ENCODE measurements around the gene PAQR5.
"Not testable (repeated sequence)": the region's sequence is repeated elsewhere in the genome, so short reads cannot be mapped to it uniquely, and the experiment has no call there.

The PAQR5 gene

DNA sequence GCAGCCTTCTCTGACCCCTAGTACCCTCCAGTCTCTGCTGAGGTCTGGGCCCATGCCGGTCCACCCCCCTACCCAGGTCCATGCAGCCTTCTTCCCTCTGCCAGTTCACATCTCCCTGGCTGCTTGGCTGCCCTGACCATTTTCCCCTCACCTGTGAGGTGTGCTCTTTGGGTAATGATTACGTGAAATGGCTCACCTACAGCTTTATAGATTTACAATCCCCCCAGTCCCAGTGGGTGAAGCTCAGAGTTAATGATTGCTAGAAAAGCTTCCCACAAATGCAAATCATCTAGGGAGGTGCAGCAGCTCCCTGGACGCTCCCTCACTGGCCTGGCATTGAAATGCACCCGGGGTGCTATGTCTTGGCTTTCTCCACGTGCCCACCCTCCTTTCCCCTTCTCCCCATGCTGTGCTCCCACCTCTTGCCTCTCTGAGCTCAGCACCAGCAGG, 18.7 kb downstream of the PAQR5 start:
- DNase-seq: no peak

DNA sequence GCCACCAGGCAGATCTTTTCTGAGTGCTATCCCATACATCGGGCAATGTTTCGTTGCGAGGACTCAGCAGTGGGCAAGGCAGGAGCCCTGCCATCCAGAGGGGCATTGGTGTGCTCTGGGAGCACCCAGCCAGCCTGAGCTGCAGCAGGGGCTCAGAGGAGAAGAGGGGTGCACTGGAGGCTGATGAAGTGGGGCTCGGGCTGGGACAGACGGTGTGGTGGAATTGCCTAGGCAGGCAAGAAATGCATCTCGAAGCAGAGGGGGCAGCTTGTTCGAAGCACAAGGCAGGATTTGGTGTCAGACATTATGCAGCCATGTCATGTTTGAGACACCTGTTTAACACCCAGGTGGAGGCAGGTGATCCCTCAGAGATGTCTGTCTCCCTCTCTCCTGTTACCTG, 19.3 kb downstream of the PAQR5 start:
- no peak for DNase-seq

DNA sequence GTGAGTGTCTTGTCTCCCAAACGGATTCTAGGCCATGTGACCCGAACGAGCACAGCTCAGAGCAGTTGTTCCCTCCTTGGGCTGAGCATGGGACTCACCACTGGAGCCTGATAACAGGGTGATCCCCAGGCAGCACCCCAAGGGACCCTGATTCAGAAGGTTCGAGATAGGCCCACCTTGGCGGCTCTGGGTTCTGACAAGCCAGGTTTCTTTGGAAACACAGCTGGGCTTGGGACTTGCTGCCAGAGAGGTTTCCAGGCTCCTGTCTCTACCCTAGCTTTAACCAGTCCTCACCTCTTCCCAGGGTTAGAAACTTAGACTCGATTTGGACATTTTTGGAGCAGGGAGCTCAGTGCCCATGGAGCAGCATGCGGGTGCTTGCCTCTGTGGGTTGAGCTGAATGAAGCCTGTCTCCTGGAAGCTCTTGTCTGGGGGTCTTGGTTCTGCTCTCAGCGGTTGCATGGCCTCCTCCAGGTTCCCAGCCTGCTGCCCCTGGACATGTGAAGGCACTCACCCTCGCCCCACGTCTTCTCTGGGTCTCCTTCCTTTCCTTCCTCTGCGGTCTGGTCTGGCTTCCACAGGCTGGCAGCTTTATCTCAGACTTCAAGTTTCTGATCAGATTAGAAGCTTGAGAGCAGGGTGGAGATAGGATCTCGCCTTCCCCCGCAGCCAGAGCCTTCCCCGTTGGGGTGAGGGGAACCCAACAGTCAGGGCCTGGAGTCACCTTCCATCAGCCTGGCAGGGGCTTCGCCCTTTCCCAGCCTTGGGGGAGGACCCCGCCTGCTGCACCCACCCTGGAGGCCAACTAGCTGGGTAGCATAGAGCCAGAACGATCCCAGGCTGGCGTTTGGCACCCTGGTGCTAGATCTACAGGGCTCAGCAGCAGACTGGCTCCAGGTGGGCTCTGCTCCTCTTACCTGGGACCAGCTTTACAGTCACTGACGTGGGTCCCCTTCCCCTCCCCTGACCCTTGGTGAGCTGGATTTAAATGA, 21.0 kb downstream of the PAQR5 start:
- no peak for DNase-seq

DNA sequence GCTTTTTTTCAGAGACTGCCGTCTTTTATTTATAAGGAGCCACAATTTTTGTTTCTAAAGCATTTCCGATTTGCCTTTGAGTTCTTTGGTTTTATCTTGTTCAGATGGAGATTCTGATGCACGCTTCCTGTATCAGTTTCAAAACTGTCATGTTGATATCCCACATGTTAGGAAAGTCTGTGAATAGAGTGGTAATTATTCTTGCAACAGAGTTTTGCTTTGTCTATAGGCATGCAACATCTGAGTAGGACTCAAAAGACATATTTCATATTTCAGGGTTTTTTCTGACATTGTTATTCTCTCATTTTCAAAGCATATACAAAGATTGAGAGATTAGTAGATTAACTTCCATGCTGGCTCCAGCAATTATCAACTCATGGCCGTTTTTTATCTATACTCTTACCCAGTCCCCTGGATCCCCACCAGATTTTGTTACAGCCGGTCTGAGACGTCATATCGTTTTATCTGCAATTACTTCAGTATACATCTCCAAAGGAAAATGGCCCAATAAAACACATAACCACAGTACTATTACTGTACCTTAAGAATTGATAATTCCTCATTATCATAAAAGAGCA, 22.4 kb downstream of the PAQR5 start:
- DNase-seq: no peak

DNA sequence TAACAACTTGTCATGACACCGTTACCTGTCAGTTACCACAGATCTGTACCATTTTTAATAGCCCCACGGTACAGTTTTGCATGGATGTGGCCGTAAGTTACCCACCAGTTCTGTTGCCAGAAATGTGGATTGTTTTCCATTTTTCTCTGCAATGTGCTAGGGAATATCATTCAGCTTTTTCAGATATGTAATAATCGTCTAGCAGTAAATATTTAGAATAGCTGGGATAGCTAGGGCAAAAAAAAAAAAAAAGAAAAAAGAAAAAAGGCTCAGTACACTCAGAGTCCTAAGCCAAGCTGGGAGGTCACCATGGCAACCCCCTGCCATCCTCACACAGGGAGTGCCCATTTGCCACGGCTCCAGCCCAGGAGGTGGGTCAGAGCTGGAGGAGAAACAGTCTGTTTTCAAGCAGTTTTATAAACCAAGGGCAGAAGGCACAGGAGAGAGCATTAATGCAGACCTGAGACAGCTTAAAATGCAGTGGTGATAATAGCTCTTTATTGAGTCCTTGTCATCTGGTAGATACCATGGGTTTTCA, 25.2 kb downstream of the PAQR5 start:
- no peak for DNase-seq

DNA sequence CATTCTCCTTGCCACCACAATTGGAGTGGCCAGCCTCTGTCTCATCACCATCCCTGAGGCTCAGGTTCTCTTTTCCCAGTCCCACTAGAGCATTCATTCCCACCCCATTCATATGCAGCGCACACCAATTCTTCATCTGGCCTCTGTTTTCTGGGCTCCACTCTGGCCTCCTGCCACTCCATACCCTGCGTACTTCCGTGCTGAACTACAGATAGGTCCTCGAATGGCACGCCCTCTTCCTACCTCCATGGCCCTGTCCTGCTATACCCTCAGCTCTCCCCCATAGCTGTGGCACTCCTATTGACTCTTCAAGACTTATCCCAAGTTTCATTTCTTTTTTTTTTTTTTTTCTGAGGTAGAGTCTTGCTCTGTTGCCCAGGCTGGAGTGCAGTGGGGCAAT, 25.9 kb downstream of the PAQR5 start:
- no peak for DNase-seq

DNA sequence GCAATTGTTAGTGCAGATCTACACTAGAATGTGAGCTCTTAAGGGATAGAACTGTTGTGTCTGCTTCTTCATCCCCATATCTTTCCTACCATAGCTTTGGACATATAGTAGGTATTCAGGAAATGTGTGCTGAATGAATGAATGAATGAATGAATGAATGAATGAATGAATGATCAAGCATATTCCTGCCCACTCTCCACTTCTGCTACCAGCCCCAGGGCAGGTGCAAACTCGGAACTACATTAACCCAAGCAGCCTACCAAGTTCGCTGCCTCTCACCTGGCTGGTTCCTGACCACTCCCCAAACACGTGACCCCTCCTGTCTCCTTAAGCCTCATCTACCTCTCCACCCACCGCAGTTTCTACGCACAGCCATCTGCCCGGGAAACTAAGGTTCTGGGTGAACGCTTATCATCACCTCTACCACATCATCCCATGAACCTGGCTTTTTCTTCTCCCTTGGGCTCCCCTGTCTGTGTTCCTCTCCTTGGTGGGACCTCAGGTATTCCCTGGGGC, 26.8 kb downstream of the PAQR5 start:
- DNase-seq: no peak

DNA sequence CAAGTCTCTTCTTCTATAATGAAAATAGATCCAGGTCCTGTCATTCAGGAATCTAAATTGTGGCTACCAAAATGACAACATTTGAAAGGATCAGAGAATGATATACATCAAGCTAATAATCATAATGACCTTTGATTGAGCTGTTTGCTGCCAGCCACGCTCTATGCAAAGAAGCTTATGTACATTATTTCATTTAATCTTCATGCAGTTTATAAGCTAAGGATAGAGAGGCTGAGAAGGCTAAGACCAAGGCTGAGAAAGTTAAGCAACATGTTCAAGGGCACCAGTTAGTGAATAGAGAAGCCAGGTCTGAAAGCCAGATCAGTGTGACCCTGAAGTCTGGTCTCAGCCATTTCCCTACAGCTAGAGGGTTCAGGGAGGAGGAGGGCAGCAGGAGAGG, 29.4 kb downstream of the PAQR5 start:
- no peak for DNase-seq

DNA sequence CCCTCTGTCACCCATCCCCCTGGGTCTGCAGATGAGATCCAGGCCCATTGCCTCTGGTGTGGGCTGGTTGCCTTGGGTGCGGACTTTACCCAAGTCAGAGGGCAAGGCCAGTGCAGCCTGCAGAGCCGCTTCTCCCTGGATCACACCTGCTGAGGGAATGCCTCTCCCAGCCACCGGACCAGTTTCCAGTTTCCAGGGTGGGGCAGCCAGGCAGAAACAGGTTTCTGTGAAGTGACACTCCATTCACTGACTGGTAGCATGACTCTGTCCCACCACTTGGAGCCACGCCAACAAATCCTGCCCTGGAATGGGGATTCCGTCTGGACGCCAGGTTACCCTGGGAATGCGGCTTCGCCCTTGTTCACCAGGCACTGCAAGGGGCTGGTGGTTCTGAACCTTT, 30.0 kb downstream of the PAQR5 start:
- no peak for DNase-seq

DNA sequence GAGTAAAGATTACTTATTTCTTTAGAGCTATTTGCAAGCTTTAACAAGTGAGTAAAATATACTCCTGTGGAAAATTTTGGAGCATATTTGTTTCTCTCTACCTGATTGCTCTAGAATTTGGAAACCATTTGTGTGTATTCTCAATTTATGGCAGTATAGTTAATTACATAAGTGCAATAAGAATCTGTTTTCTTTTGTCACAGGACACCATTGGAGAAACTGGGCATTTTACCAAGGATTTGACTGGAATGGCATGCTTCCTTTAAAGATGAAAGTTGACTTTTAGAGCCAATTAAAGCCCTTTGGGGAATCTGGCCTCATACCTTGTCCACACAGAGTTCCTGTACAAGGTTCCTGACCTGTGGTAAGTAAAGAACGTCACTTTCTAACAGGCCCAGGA, 38.4 kb downstream of the PAQR5 start:
- DNase-seq: no peak

DNA sequence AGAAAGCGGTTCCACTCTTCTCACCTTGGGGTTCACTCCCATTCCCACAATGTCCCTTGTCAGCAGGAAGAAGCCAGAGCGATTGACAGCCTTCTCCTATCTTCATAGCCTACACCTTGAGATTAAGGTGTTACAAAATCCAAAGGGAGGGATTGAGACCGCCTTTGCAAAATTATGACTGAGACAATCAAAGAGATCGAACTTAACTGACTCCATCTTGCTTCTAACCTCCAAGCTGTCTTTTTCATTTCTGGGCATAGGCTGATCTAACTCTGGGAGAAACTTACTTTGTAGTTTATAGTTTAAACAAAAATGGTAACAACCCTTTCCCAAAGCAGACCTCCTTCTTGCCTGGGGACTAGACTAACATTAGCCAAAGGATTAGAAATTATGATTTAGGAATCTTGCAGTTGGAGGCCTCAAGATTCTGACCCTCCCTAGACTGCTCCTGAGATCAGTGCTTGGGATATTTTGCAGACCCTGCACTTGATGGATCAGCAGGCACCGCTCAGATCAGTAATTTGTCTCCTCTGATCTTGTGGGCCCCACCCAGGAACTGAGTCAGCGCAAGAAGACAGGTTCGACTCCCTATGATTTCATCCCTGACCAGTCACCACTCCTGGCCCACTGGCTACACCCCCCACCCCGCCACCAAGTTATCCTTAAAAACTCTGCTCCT, 40.0 kb downstream of the PAQR5 start:
- no peak for DNase-seq

DNA sequence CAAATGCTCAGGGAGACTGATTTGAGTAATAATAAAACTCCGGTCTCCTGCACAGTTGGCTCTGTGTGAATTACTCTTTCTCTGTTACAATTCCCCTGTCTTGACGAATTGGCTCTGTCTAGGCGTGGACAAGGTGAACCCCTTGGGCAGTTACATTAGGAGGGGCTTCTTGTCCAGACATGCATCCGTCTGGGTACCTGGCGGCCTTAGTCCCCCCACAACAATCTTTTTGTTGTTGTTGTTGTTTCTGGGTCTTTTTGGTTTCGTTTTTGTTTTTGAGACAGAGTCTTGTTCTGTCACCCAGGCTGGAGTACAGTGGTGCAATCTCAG, 40.5 kb downstream of the PAQR5 start:
- DNase-seq: not testable (repeated sequence)

DNA sequence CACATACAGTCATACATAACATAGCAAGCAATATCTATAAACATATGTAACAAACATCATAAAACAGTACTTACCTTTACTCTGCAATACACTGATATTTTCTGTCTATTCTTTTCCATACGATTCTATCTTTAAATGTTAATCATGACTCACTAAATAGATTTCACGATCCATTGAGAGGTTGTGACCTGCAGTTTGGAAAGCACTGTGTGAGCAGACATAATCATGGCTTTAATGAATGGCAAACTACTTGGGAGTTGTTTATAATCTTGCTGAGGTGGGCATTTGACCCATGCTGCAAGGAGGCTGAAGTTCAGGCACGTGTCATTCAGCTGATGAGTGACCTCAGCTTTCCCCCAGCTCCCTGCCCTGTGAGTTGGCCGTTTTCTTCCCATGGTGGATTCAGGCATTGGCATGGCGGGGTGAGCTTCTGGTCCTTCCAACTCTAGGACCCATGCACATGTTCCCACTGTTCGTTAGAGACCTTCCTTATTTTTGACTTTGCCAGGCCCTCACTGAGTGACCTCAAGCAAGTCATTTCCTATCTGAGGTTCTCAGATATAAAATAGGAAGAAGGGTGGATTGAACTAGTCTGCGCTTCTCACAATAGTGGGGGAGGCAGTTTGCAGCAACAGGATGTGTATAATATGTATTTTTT, 41.7 kb downstream of the PAQR5 start:
- DNase-seq: no peak

DNA sequence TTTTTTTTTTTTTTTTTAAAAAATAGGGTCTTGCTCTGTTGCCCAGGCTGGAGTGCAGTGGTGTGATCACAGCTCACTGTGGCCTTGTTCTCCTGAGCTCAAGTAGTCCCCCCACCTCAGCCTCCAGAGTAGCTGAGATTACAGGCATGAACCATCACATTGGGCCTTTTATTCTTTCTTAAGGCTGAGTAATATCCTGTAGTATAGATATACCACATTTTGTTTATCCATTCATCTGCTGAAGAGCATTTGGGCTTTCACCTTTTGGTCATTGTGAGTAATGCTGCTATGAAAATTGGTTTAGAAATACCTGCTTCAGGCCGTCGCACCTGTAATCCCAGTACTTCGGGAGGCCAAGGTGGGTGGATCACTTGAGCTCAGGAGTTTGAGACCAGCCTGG, 42.6 kb downstream of the PAQR5 start:
- DNase-seq: no peak

DNA sequence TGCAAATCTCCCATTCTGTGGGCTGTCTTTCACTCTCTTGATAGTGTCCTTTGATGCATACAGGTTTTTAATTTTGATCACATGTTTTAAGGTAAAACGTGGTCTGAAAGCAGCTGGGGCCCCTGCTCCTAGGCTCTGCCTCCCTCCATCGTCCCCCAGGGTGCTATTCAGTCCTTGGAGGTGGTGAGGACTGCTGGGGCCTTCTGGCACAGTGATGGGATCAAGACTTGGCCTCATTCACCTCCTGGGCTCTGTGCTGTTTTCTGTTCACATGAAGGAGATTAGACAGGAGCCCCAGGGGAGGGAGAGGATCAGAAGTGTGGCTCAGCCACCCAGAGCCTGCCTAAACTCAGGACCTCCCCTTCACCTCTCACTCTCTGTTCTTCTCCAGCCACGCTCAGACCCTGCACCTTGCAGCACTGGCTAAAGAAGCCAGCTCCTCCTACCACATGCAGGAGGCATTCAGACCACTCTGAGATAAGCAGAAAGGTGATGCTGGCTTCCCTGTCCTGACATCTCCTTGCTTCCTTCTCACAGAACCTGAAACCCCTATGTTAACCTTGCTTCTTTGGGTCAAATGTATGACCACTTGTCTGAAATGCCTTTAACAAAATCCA, 43.9 kb downstream of the PAQR5 start:
- DNase-seq: no peak

DNA sequence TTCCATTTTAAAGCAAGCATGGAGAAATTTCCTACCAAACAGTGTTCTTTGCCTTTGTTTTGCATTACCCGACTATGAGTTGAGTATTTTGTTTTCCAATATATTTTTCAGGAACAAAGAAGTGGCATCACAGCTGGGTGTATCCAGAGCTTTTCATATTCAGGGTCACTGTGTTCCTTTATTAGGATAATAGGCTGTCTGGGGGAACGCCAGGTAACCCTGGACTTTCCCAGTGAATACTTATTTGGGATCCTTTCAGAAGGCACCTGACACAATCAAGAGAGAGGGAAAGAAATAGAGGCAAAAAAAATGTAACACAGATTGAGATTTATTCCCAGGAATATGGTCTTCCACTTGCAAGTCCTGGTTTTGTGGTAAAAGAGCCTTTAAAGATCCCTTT, 44.4 kb downstream of the PAQR5 start:
- no peak for DNase-seq

DNA sequence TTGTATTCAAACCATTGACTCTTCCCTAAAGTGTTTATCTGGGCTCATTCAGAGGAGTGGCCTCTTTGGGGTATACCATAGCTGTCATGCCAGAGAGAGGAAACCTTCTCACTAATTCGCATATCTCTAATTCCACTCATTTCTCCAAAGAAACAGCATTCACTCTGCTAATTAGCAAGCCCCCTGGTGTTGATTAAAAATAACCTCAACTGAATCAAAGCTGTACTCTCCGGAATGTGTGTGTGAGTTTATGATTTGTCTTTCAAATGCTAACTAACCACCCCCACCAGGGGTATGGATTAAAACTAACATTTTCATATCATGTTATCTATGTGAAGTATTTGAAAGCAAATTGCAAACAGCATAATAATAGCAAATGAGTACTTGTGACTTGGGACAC, 45.5 kb downstream of the PAQR5 start:
- DNase-seq: no peak

DNA sequence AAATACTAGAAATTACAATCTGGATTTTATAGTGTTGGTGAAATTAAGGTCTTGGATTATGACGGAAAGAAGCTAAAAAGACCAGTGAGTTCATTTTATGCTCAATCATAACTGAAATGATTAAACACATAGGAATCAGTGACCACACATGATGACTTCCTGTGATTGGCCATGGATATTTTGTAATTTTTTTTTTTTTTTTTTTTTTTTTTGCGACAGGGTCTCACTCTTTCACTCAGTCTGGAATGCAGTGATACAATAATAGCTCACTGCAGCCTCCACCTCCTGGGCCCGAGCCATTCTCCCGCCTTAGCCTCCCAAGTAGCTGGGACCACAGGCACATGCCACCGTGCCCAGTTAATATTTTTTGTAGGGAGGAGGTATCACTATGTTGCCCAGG, 47.4 kb downstream of the PAQR5 start:
- no peak for DNase-seq

DNA sequence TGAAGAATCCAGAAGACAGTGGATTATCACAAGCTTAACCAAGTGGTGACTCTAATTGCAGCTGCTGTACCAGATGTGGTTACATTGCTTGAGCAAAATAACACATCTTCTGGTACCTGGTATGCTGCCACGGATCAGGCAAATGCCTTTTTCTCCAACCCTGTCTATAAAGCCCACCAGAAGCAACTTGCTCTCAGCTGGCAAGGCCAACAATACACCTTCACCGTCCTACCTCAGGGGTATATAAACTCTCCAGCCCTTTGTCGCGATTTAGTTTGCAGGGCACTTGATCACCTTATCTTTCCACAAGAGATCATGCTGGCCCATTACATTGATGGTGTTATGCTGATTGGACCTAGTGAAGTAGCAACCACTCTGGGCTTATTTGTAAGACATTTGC, 52.6 kb downstream of the PAQR5 start:
- no peak for DNase-seq

DNA sequence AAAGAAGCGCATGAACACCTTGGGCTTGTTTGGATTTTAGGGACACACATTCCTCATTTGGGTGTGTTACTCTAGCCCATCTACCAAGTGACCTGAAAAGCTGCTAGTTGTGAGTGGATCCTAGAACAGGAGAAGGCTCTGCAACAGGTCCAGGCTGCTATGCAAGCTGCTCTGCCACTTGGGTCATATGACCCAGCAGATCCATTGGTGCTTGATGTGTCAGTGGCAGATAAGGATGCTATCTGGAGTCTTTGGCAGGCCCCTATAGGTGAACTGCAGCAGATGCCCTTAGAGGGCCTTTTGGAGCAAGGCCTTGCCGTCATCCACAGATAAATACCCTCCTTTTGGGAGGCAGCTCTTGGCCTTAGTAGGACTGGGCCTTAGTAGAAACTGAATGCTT, 53.2 kb downstream of the PAQR5 start:
- DNase-seq: no peak

DNA sequence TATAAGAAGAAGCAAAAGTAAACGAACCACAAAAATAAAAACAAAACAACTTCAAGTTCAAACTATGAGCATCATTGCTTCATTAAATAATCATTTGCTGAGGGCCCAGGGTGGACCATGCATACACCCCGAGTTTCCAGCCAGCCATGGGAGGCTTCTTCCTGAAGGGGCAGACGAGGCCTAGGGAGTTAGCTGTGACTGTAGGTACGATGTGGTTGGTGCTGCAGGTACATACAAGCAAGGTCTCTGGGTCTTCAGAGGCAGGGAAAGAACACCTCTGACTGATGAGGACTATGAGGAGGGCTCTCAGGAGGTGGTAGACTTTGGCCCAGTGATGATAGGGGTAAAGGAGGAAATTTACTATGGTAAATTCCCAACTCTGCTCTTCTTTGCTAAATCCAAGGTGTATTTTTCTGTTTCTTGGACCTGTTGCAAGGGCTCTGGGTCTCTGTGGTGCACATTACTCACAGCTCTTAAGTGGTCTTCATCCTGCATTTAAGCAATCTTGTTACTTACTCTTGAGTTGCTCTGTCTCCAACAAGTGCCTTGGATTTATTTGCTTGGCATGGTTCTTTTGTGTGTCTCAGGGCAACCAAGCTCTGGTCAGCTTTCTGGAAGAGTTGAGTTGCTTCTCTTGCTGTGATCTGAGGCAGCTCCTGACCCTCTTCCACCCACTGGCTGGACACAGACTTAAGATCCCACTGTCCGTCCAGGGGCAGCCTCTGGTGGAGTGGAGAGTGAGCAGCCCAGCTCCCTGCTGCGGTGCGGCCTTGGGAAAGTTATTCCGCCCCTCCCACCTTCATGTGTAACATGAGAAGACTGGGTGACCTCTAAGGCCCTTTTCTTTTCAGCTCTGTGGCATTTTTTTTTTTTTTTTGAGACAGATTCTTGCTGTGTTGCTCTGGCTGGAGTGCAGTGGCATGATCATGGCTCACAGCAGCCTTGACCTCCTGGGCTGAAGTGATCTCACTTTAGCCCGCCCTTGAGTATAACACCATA, 59.4 kb downstream of the PAQR5 start:
- no peak for DNase-seq

Data from NCI-H1436 (cell line).